ENCODE measurements around the gene SMURF1. TPM values are rescaled to one million over a fixed set of nuclear protein-coding genes. Genes with fewer than 3 reads are reported as not detected.

Gene SMURF1
- total and polyA plus RNA-seq, 2 of the 8 experiments (the other 6 are each of a cell fraction or from before 2014, with no cell fraction given), result 9.6 to 24.5 TPM

DNA sequence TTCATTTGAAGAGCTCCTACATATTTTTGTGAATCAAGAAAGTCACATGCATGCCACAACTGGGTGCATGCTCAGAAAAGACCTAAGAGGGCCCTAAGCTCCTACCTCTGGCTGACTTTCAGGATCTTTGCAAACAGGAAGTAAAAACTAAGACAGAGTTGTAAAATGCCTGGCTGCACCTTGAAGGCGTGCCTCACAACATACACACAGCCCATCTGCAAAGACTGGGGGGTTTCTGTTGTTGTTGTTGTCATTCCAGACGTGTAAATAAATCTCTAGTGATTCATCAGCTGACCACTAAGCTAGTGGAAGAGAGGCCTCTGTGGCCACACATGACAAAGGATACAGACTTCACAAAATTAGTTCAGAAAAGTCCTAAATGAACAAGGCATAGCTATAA, 31.8 kb downstream of the SMURF1 start (continued):
- TF ChIP-seq RBBP5 (IDR thresholded peaks at IDR 0.05; ENCODE audit: borderline replicate concordance, low read depth, low read length) (no peak), USF2 (IDR thresholded peaks at IDR 0.05; ENCODE audit: low read length) (no peak), RXRA (IDR thresholded peaks at IDR 0.05; ENCODE audit: insufficient read depth, low read depth, low read length) (no peak), PHF8 (conservative IDR thresholded peaks at IDR 0.05; ENCODE audit: low read depth, low read length) (no peak)

All from H1 (cell line).